HG03280 (cell line): ENCODE measurements around the gene PSMG4.
A peak's percentile ranks its signal among the peaks of the same experiment; 100 is the strongest.

ENCODE experiments used
- ATAC-seq: cut with Tn5 transposase; IDR thresholded peaks from one replicate; pipeline ENCODE4 v1.9.1; 2021; ENCODE audit warnings: mild to moderate bottlenecking, moderate library complexity; ENCODE audit not compliant: unreplicated experiment

The PSMG4 gene

GRCh38 chr6:3258720-3259490, at the start of gene PSMG4:
Gene PSMG4, plus strand, starts transcription at chr6:3258947. Its CDS starts 76 bp downstream, at chr6:3259023.
- peak; percentile 84 for ATAC-seq

- ATAC-seq: no peak
These were observed 49.4 kb upstream of the PSMG4 start for GRCh38 chr6:3209114-3210023.

GRCh38 chr6:3210024-3210610, 48.6 kb upstream of the PSMG4 start:
- no peak for ATAC-seq

- ATAC-seq: no peak
These were observed 47.1 kb upstream of the PSMG4 start for GRCh38 chr6:3211681-3212080.

- no peak for ATAC-seq
These were observed 46.5 kb upstream of the PSMG4 start for GRCh38 chr6:3212261-3212660.

- no peak for ATAC-seq
These were observed 45.4 kb upstream of the PSMG4 start for GRCh38 chr6:3213334-3213695.

- no peak for ATAC-seq
These were observed 43.8 kb upstream of the PSMG4 start for GRCh38 chr6:3214898-3215297.

GRCh38 chr6:3217286-3217685, 41.5 kb upstream of the PSMG4 start:
- ATAC-seq: no peak

GRCh38 chr6:3218266-3218665, 40.5 kb upstream of the PSMG4 start:
- no peak for ATAC-seq

- ATAC-seq: no peak
These were observed 38.4 kb upstream of the PSMG4 start for GRCh38 chr6:3220366-3220765.

GRCh38 chr6:3221578-3221977, 37.2 kb upstream of the PSMG4 start:
- ATAC-seq: no peak

- ATAC-seq: no peak
These were observed 36.2 kb upstream of the PSMG4 start for GRCh38 chr6:3222506-3223038.

GRCh38 chr6:3226042-3226441, 32.7 kb upstream of the PSMG4 start:
- ATAC-seq: no peak

- ATAC-seq: no peak
These were observed 32.0 kb upstream of the PSMG4 start for GRCh38 chr6:3226481-3227362.

- ATAC-seq: no peak
These were observed 31.2 kb upstream of the PSMG4 start, which contains the start of gene TUBB2B for GRCh38 chr6:3227363-3228045. Gene TUBB2B, minus strand, starts transcription at chr6:3227653. Its CDS starts 110 bp downstream, at chr6:3227543.

- ATAC-seq: no peak
These were observed 30.6 kb upstream of the PSMG4 start for GRCh38 chr6:3228046-3228671.

- no peak for ATAC-seq
These were observed 29.8 kb upstream of the PSMG4 start for GRCh38 chr6:3228771-3229565.

- no peak for ATAC-seq
These were observed 29.1 kb upstream of the PSMG4 start for GRCh38 chr6:3229566-3230178.
